HEK293 (cell line): ENCODE measurements around the gene SCIMP.
A peak's percentile ranks its signal among the peaks of the same experiment; 100 is the strongest.

Experiments
- GLI2 ChIP-seq: fragments of 450-650 bp; formaldehyde crosslinking; IDR thresholded peaks from 2 replicates; pipeline ENCODE4; 2017; ENCODE audit warnings: missing biosample characterization, missing genetic modification characterization, low read depth, borderline replicate concordance
- KLF16 ChIP-seq: fragments of 450-650 bp; formaldehyde crosslinking; IDR thresholded peaks from 2 replicates; pipeline ENCODE4 v1.5.1; 2017; ENCODE audit warnings: missing biosample characterization, missing genetic modification characterization
- KLF7 ChIP-seq: fragments of 450-650 bp; formaldehyde crosslinking; IDR thresholded peaks from 2 replicates; pipeline ENCODE4 v1.5.1; 2016; ENCODE audit warnings: missing biosample characterization, missing genetic modification characterization, borderline replicate concordance
- TRIM28 ChIP-seq: IDR thresholded peaks from 2 replicates; pipeline ENCODE4 v1.6.1; 2011; ENCODE audit warnings: low read length, control low read depth, borderline replicate concordance
- YY1 ChIP-seq: fragments of 450-650 bp; formaldehyde crosslinking; IDR thresholded peaks from 2 replicates; pipeline ENCODE4 v1.5.1; 2018; ENCODE audit warnings: missing biosample characterization, missing genetic modification characterization
- YY2 ChIP-seq: fragments of 450-650 bp; formaldehyde crosslinking; IDR thresholded peaks from 2 replicates; pipeline ENCODE4 v1.5.1; 2016; ENCODE audit warnings: missing biosample characterization, missing genetic modification characterization
- ZBTB1 ChIP-seq: fragments of 450-650 bp; formaldehyde crosslinking; IDR thresholded peaks from 2 replicates; pipeline ENCODE4 v1.5.1; 2016; ENCODE audit warnings: missing biosample characterization, missing genetic modification characterization
- ZBTB48 ChIP-seq: fragments of 450-650 bp; formaldehyde crosslinking; IDR thresholded peaks from 2 replicates; pipeline ENCODE4 v1.5.1; 2016; ENCODE audit warnings: missing biosample characterization, missing genetic modification characterization
- ZFHX2 ChIP-seq: fragments of 450-650 bp; formaldehyde crosslinking; conservative IDR thresholded peaks from 2 replicates; pipeline ENCODE4 v1.5.1; 2016; ENCODE audit warnings: missing biosample characterization, missing genetic modification characterization
- ZFP41 ChIP-seq: fragments of 450-650 bp; formaldehyde crosslinking; IDR thresholded peaks from 2 replicates; pipeline ENCODE4 v1.5.1; 2016; ENCODE audit warnings: missing biosample characterization, missing genetic modification characterization, borderline replicate concordance
- ZNF133 ChIP-seq: fragments of 450-650 bp; formaldehyde crosslinking; IDR thresholded peaks from 2 replicates; pipeline ENCODE4 v1.5.1; 2016; ENCODE audit warnings: missing biosample characterization, missing genetic modification characterization
- ZNF211 ChIP-seq: fragments of 450-650 bp; formaldehyde crosslinking; IDR thresholded peaks from 2 replicates; pipeline ENCODE4 v1.5.1; 2016; ENCODE audit warnings: low read depth, missing biosample characterization, missing genetic modification characterization
- ZNF221 ChIP-seq: fragments of 450-650 bp; formaldehyde crosslinking; IDR thresholded peaks from 2 replicates; pipeline ENCODE4 v1.5.1; 2017; ENCODE audit warnings: missing biosample characterization, missing genetic modification characterization, borderline replicate concordance
- ZNF302 ChIP-seq: fragments of 450-650 bp; formaldehyde crosslinking; IDR thresholded peaks from 2 replicates; pipeline ENCODE4 v1.5.1; 2016; ENCODE audit warnings: missing biosample characterization, missing genetic modification characterization, low read depth
- ZNF341 ChIP-seq: fragments of 450-650 bp; formaldehyde crosslinking; IDR thresholded peaks from 2 replicates; pipeline ENCODE4; 2016; ENCODE audit warnings: low read depth, missing biosample characterization, missing genetic modification characterization
- ZNF366 ChIP-seq: fragments of 450-650 bp; formaldehyde crosslinking; conservative IDR thresholded peaks from 2 replicates; pipeline ENCODE4 v1.5.1; 2016; ENCODE audit warnings: missing biosample characterization, missing genetic modification characterization
- ZNF416 ChIP-seq: fragments of 450-650 bp; formaldehyde crosslinking; IDR thresholded peaks from 2 replicates; pipeline ENCODE4 v1.5.1; 2016; ENCODE audit warnings: missing biosample characterization, missing genetic modification characterization
- ZNF433 ChIP-seq: fragments of 450-650 bp; formaldehyde crosslinking; IDR thresholded peaks from 2 replicates; pipeline ENCODE4 v1.5.1; 2016; ENCODE audit warnings: missing biosample characterization, missing genetic modification characterization, low read depth
- ZNF473 ChIP-seq: fragments of 450-650 bp; formaldehyde crosslinking; IDR thresholded peaks from 2 replicates; pipeline ENCODE4 v1.5.1; 2017; ENCODE audit warnings: missing biosample characterization, missing genetic modification characterization
- ZNF501 ChIP-seq: fragments of 450-650 bp; formaldehyde crosslinking; IDR thresholded peaks from 2 replicates; pipeline ENCODE4 v1.5.1; 2016; ENCODE audit warnings: missing biosample characterization, missing genetic modification characterization
- ZNF549 ChIP-seq: fragments of 450-650 bp; IDR thresholded peaks from 2 replicates; pipeline ENCODE4 v1.5.1; 2018; ENCODE audit warnings: missing biosample characterization, missing genetic modification characterization, mild to moderate bottlenecking, inconsistent platforms, moderate library complexity
- ZNF558 ChIP-seq: fragments of 450-650 bp; formaldehyde crosslinking; IDR thresholded peaks from 2 replicates; pipeline ENCODE4 v1.5.1; 2016; ENCODE audit warnings: missing biosample characterization, missing genetic modification characterization
- ZNF561 ChIP-seq: fragments of 450-650 bp; IDR thresholded peaks from 2 replicates; pipeline ENCODE4 v1.5.1; 2018; ENCODE audit warnings: missing biosample characterization, missing genetic modification characterization, borderline replicate concordance
- ZNF623 ChIP-seq: fragments of 450-650 bp; formaldehyde crosslinking; IDR thresholded peaks from 2 replicates; pipeline ENCODE4 v1.5.1; 2016; ENCODE audit warnings: missing biosample characterization, missing genetic modification characterization
- ZNF658 ChIP-seq: fragments of 450-650 bp; formaldehyde crosslinking; IDR thresholded peaks from 2 replicates; pipeline ENCODE4; 2016; ENCODE audit warnings: missing biosample characterization, missing genetic modification characterization
- ZNF707 ChIP-seq: fragments of 450-650 bp; formaldehyde crosslinking; IDR thresholded peaks from 2 replicates; pipeline ENCODE4 v1.5.1; 2016; ENCODE audit warnings: missing biosample characterization, missing genetic modification characterization
- ZNF76 ChIP-seq: fragments of 450-650 bp; formaldehyde crosslinking; IDR thresholded peaks from 2 replicates; pipeline ENCODE4; 2016; ENCODE audit warnings: low read depth, missing biosample characterization, missing genetic modification characterization, borderline replicate concordance
- ZNF776 ChIP-seq: fragments of 450-650 bp; formaldehyde crosslinking; IDR thresholded peaks from 2 replicates; pipeline ENCODE4 v1.5.0; 2017; ENCODE audit warnings: missing biosample characterization, missing genetic modification characterization, borderline replicate concordance
- ZNF830 ChIP-seq: fragments of 450-650 bp; IDR thresholded peaks from 2 replicates; pipeline ENCODE4 v1.5.0; 2018; ENCODE audit warnings: missing biosample characterization, missing genetic modification characterization, low read depth, mild to moderate bottlenecking, moderate library complexity
- ZNF843 ChIP-seq: fragments of 450-650 bp; formaldehyde crosslinking; IDR thresholded peaks from 2 replicates; pipeline ENCODE4 v1.5.1; 2016; ENCODE audit warnings: missing biosample characterization, missing genetic modification characterization
- ZSCAN30 ChIP-seq: fragments of 450-650 bp; IDR thresholded peaks from 2 replicates; pipeline ENCODE4 v1.5.1; 2018; ENCODE audit warnings: missing biosample characterization, mild to moderate bottlenecking, missing genetic modification characterization, moderate library complexity
- TF ChIP-seq, protein P1 (sequence below): fragments of 450-650 bp; formaldehyde crosslinking; IDR thresholded peaks from 2 replicates; pipeline ENCODE4 v1.5.1; 2016; ENCODE audit warnings: missing biosample characterization, missing genetic modification characterization
- TF ChIP-seq, protein P2 (sequence below): fragments of 450-650 bp; formaldehyde crosslinking; IDR thresholded peaks from 2 replicates; pipeline ENCODE4 v1.5.1; 2016; ENCODE audit warnings: missing biosample characterization, missing genetic modification characterization
- TF ChIP-seq, protein P3 (sequence below): fragments of 450-650 bp; formaldehyde crosslinking; IDR thresholded peaks from 2 replicates; pipeline ENCODE4 v1.5.1; 2016; ENCODE audit warnings: missing biosample characterization, missing genetic modification characterization
- TF ChIP-seq, protein P4 (sequence below): fragments of 450-650 bp; IDR thresholded peaks from 2 replicates; pipeline ENCODE4 v1.5.1; 2018; ENCODE audit warnings: missing biosample characterization, mild to moderate bottlenecking, missing genetic modification characterization

SCIMP gene

DNA sequence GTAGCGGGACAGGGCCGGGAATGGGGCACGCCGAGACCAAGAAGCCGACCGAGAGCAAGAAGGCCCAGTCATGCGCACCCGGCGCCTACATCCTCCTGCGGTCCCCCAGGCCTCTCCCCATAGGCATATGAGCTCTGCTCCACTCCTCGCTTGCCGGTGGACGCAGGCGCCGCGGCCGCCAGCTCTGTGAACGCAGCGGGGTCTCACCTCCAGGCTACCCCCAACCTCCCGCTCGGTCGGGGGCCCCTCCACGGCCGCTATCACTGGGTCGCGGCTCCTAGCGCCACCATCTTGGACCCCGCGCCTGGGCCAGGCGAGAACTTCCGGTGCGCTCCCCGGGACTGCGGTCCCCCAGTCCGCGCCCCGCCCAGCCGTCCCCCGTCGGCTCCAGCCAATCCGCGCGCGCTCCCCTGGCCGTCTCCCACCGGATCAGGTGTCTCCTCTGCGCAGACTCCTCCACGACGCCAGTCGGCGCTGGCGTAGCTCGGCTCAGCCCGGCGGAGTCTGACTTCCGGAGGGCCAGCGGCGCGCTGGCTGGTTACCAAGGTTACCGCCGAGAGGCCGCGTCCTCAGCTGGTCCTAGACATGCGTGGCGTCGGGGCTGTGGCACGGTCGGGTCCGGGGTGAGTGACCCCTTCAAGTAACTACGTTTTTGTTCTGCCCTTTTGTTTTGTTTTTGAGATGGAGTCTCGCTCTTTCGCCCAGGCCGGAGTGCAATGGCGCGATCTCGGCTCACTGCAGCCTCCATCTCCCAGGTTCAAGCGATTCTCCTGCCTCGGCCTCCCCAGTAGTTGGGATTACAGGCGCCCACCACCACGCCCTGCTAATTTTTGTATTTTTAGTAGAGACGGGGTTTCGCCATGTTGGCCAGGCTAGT, 42.9 kb downstream of the SCIMP start, which contains the start of gene ZNF594 (continued):
- TF ChIP-seq GLI2 (tag by site-specific recombination) (no peak), ZNF501 (peak; percentile 85), ZNF221 (tag by site-specific recombination) (no peak), ZBTB1 (tag by site-specific recombination) (no peak), ZNF558 (tag by site-specific recombination) (no peak), KLF16 (tag by site-specific recombination) (peak; percentile 61; the same call in 1 of the 2 replicates), ZBTB48 (peak; percentile 36; the same call in 1 of the 2 replicates), ZFHX2 (tag by site-specific recombination) (peak; percentile 17; the same call in 1 of the 2 replicates), ZNF830 (tag by site-specific recombination) (no peak), ZNF302 (tag by site-specific recombination) (no peak), ZNF776 (no peak), ZNF416 (tag by site-specific recombination) (0 out of 2 replicates have a peak, but pooled peaks have one; percentile 13), YY2 (tag by site-specific recombination) (peak; percentile 85), ZNF211 (no peak), ZNF658 (tag by site-specific recombination) (no peak), ZNF473 (tag by site-specific recombination) (no peak), ZNF133 (tag by site-specific recombination) (0 out of 2 replicates have a peak, but pooled peaks have one; percentile 12), ZNF549 (tag by site-specific recombination) (no peak), ZNF366 (tag by site-specific recombination) (no peak), ZNF561 (tag by site-specific recombination) (peak; percentile 77), ZNF623 (tag by site-specific recombination) (0 out of 2 replicates have a peak, but pooled peaks have one; percentile 14), ZSCAN30 (tag by site-specific recombination) (0 out of 2 replicates have a peak, but pooled peaks have one; percentile 25), ZNF433 (no peak), ZNF707 (tag by site-specific recombination) (no peak; the same call in 1 of the 2 replicates), KLF7 (tag by site-specific recombination) (0 out of 2 replicates have a peak, but pooled peaks have one; percentile 12), TRIM28 (no peak; the same call in 1 of the 2 replicates), ZNF341 (tag by site-specific recombination) (no peak), YY1 (tag by site-specific recombination) (peak; percentile 88), ZFP41 (no peak), ZNF843 (tag by site-specific recombination) (0 out of 2 replicates have a peak, but pooled peaks have one; percentile 12), ZNF76 (tag by site-specific recombination) (peak; percentile 65; the same call in 1 of the 2 replicates)
- TF ChIP-seq, protein P1, sequence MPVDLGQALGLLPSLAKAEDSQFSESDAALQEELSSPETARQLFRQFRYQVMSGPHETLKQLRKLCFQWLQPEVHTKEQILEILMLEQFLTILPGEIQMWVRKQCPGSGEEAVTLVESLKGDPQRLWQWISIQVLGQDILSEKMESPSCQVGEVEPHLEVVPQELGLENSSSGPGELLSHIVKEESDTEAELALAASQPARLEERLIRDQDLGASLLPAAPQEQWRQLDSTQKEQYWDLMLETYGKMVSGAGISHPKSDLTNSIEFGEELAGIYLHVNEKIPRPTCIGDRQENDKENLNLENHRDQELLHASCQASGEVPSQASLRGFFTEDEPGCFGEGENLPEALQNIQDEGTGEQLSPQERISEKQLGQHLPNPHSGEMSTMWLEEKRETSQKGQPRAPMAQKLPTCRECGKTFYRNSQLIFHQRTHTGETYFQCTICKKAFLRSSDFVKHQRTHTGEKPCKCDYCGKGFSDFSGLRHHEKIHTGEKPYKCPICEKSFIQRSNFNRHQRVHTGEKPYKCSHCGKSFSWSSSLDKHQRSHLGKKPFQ, result no peak
- TF ChIP-seq, protein P2, sequence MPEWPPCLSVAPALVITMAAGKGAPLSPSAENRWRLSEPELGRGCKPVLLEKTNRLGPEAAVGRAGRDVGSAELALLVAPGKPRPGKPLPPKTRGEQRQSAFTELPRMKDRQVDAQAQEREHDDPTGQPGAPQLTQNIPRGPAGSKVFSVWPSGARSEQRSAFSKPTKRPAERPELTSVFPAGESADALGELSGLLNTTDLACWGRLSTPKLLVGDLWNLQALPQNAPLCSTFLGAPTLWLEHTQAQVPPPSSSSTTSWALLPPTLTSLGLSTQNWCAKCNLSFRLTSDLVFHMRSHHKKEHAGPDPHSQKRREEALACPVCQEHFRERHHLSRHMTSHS (tag by site-specific recombination), result no peak
- TF ChIP-seq, protein P3, sequence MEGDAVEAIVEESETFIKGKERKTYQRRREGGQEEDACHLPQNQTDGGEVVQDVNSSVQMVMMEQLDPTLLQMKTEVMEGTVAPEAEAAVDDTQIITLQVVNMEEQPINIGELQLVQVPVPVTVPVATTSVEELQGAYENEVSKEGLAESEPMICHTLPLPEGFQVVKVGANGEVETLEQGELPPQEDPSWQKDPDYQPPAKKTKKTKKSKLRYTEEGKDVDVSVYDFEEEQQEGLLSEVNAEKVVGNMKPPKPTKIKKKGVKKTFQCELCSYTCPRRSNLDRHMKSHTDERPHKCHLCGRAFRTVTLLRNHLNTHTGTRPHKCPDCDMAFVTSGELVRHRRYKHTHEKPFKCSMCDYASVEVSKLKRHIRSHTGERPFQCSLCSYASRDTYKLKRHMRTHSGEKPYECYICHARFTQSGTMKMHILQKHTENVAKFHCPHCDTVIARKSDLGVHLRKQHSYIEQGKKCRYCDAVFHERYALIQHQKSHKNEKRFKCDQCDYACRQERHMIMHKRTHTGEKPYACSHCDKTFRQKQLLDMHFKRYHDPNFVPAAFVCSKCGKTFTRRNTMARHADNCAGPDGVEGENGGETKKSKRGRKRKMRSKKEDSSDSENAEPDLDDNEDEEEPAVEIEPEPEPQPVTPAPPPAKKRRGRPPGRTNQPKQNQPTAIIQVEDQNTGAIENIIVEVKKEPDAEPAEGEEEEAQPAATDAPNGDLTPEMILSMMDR, result peak; percentile 98
- TF ChIP-seq, protein P4, sequence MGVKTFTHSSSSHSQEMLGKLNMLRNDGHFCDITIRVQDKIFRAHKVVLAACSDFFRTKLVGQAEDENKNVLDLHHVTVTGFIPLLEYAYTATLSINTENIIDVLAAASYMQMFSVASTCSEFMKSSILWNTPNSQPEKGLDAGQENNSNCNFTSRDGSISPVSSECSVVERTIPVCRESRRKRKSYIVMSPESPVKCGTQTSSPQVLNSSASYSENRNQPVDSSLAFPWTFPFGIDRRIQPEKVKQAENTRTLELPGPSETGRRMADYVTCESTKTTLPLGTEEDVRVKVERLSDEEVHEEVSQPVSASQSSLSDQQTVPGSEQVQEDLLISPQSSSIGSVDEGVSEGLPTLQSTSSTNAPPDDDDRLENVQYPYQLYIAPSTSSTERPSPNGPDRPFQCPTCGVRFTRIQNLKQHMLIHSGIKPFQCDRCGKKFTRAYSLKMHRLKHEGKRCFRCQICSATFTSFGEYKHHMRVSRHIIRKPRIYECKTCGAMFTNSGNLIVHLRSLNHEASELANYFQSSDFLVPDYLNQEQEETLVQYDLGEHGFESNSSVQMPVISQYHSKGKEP (tag by site-specific recombination), result 0 out of 2 replicates have a peak, but pooled peaks have one; percentile 2
